ENCODE data around the gene AKT1.
A peak's percentile ranks its signal among the peaks of the same experiment; 100 is the strongest.

The AKT1 gene

DNA sequence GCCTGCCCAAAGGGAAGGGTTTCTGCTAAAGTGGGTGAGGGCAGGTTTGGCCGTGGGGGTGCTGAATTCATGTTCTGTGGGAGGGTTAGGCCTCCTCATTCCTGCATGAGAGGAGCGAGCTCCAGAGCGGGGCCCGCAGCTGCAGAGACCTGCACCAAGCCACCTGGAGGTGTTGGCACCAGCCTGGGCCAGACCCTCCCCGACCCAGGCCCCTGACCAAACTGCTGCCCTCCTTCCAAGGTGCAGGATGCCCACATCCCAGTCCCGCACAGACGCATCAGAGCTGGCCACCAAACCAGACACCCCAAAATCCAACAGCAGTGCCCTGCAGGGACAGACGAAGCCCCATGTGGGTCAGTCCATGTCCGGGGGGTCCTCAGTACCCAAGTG, 61.0 kb downstream of the AKT1 start:
- DNase-seq (ENCODE audit: extremely low read depth, low read depth): no peak
- TF ChIP-seq, protein P1, sequence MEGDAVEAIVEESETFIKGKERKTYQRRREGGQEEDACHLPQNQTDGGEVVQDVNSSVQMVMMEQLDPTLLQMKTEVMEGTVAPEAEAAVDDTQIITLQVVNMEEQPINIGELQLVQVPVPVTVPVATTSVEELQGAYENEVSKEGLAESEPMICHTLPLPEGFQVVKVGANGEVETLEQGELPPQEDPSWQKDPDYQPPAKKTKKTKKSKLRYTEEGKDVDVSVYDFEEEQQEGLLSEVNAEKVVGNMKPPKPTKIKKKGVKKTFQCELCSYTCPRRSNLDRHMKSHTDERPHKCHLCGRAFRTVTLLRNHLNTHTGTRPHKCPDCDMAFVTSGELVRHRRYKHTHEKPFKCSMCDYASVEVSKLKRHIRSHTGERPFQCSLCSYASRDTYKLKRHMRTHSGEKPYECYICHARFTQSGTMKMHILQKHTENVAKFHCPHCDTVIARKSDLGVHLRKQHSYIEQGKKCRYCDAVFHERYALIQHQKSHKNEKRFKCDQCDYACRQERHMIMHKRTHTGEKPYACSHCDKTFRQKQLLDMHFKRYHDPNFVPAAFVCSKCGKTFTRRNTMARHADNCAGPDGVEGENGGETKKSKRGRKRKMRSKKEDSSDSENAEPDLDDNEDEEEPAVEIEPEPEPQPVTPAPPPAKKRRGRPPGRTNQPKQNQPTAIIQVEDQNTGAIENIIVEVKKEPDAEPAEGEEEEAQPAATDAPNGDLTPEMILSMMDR (IDR thresholded peaks at IDR 0.05; ENCODE audit: low read depth, low read length): no peak

DNA sequence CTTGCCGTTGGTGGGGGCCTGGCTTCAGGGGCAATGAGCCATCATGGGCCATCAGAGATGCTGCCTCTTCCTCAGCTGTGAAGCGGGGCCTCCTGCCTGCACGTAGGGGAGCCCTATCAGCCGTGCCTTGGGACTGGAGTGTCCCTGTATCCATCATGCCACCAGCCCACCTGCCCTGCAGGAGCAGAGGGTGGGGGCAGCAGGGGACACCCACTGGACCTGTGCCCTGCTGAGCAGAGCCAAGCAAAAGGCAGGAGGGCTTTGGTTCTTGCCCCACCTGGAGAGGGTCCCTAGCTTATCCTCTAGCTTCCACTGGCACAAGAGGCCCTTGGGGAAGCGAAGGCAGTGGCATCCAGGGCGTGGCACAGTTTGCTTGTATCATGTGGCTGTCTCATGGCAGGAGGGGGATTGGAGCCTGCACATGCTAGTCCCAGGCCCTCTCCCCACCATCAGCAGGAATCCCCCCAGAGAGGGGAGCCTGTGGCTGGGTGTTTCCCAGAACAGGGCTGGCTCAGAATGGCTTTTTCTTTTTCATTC, 61.4 kb downstream of the AKT1 start:
- DNase-seq (ENCODE audit: extremely low read depth, low read depth): no peak
- TF ChIP-seq, protein P1 (IDR thresholded peaks at IDR 0.05; ENCODE audit: low read depth, low read length): no peak

DNA sequence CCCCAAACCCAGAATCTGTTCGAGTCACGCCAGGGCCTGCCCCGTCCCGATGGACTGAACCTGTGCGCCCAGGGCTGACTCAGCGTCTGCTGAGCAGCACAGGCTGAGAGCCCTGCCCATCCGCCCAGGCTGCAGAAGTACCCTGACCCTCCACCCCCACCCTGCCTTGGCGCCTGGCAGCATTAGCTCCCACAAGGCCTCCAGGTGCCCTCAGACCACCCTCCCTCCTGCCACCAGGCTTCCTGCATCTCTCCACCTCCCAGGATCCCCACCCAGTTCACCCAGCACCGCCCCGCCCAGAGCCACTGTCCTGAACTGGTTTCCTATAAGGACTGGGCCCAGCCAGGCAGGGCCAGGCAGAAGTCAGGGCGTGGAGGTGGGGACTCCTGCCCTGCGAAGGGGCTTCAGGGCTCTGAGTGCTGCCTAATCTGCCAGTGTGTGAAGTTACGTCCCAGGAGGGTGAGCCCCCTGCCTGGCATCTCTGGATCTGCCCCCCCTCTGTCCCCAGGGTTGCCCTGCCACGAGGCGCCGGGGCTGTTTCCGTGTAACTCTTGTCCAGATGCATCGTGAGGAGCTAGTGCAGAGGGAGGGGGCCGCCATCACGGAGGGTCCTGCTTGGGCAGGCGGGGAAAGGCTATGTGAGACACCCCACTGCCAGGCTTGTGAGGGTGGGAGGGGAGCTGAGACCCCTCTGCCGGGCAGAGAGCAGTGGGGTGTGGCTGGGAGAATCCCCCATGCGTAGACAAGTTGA, 62.4 kb downstream of the AKT1 start:
- no peak for DNase-seq (ENCODE audit: extremely low read depth, low read depth)
- TF ChIP-seq, protein P1 (IDR thresholded peaks at IDR 0.05; ENCODE audit: low read depth, low read length): no peak

DNA sequence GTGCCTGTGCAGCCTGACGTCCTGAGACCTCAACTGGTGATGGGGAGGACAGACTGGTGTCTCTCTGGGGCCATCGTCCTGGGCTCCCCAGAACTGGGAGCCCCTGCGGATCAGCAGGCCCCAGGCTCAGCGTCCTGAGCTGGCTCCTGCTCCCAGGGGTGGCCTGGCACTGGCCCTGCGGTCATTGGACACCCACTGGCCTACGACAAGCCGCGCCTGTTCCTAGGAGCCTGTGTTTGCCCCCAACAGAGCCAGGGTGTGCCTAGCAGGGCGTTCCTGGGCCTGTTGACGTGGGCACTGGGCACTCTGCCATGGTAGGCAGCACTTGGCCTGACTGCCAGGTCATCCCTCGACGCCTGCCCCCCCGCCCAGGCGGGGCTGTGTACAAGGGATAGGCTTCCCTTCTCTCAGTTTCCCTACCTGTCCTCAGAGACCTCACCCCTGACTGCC, 63.2 kb downstream of the AKT1 start:
- TF ChIP-seq, protein P1 (IDR thresholded peaks at IDR 0.05; ENCODE audit: low read depth, low read length): no peak

DNA sequence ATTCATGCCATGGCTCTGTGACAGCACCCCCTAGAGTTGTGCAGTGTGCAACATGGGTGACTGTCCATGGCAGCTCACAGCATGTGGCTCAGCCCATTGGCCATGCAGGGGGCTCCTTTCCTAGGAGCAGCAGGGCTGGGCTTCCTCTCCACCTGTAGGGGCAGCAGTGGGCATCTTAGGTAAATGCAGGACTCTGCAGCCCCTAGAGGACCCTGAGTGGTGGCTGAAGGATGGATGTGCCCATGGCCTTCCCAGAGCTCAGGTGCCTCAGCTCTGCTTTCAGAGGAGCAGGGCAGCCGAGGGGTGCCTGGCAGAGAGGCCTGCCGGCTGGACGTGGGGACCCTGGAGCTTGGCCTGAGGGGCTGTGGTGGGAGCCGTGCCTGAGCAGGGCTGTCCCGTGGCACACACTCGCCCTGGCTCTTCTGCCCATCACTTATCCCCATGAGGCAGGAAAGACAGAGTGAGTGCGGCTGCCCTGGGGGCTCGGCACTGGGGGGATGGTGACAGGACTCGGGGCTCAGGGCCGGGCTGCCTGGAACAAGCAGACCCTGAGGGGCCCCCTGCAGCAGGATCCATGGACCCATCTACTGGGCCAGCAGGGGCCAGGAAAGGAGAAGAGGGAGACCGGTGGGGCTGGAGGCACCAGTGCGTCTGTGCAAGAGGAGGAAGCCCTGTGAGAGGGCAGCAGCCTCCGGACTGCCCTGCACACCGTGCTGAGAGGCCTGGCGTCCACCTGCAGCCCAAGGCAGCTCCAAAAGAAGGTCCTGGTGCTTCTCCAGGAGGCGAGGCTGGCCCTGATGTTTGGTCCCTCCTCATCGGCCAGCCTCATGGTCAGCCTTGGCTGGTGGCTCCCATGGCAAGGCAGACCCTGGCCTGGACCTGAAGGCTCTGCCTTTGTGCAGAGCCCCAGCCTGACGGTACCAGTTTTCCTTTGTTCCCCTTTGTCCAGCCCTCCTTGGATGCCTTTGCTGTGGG, 63.9 kb downstream of the AKT1 start:
- TF ChIP-seq, protein P1 (IDR thresholded peaks at IDR 0.05; ENCODE audit: low read depth, low read length): peak; percentile 24
- no peak for DNase-seq (ENCODE audit: extremely low read depth, low read depth)

More for the DNA sequence above, 63.2 kb downstream of the AKT1 start:
- no peak for DNase-seq (ENCODE audit: extremely low read depth, low read depth)

DNA sequence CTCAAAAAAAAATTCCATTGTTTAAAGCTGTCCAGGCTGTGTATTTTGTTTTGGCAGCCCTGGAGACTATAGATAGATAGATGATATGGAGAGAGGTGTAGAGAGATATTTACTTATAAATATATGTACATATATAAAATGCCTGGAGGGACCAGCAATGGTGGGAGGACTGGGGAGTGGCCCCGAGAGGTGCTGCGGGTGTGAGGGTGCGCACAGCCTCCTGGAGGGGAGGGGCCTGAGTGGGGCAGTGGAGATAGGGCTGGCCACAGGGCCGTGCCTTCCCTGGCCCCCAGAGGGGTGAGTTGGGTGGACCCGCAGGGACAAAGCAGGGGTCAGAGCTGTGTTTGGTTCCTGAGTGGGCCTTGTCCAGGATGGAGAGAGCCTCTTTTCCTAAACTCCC, 65.1 kb downstream of the AKT1 start:
- TF ChIP-seq, protein P1 (IDR thresholded peaks at IDR 0.05; ENCODE audit: low read depth, low read length): no peak
- no peak for DNase-seq (ENCODE audit: extremely low read depth, low read depth)

Data from AG09319 (cell line).